NCI-H748 (cell line): ENCODE measurements around the gene NAT8L.

Experiments
- DNase-seq: peaks from one replicate; lab custom pipeline; 2025; ENCODE audit not compliant: unreplicated experiment; lab: John Stamatoyannopoulos, UW

The NAT8L gene

GRCh38 chr4:2090642-2091041 lies 31.5 kb downstream of the NAT8L start:
- no peak for DNase-seq

DNA sequence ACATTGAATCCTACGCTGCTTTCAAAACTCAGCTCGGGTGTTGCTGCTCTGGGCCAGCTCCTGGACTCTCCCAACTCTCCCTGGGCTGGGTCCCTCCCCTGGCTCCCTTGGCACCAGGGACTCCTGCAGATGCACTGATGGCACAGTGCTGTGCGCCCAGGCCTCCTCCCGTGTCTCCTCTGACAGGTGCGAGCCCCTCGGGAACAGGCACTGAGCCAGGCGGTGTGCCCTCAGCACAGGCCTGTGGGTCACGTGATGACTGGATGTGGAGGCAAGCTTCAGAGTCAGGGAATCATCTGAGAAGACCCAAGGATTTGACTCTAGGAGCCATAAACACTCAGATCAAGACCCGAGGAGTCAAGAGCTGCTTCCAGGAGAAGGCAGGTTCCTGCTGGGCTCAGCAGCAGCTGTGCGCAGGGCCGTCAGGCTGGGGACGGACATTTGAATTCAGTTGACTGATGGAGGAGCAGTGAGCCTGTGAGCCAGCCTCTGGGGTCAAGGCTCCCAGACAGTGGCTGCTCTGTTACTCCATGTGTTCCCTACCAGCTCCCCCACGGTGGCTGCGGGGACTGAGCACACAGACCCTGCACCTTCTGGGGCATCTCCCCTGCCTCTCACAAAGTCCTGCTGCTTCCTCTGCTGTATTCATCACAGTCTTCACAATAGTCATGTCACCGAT lies 33.0 kb downstream of the NAT8L start:
- no peak for DNase-seq

GRCh38 chr4:2092669-2093053 lies 33.5 kb downstream of the NAT8L start:
- DNase-seq = no peak

DNA sequence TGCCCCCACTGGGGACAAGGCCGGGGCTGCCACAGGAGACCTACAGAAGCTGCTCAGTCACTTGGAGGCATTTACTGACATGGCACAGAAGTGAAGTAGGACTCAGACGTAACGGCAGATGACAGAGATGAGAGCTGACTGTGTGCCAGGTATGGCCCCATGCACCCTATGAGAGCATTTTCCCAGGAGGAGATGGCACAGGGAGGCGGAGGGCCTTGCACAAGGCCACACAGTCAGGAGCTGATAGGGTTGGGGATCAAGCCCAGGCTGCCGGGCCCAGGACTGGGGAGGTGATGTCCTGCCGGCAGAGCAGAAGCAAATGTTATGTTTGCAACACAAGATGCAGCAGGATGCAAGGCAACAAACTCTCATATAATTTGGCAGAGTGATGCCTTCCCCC lies 34.1 kb downstream of the NAT8L start:
- no peak for DNase-seq

DNA sequence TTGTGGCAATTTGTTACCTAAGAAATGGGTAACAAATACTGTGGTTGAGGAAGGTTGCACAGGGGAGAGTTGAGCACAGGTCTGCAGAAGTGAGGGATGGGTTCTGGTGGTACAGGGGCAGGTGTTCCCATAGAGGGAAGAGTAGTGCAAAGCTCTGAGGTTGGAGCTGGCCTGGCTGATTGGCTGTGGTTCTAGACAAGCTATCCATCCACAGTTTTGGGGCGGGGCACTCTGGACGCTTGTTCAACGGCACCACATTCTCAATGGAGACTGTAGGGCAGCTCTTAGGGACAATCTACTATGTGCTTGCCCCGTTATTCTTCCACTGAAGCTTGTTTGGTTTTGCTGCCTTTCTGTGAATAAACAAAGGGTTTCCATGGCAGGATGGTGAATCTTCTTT lies 35.4 kb downstream of the NAT8L start:
- DNase-seq = no peak

DNA sequence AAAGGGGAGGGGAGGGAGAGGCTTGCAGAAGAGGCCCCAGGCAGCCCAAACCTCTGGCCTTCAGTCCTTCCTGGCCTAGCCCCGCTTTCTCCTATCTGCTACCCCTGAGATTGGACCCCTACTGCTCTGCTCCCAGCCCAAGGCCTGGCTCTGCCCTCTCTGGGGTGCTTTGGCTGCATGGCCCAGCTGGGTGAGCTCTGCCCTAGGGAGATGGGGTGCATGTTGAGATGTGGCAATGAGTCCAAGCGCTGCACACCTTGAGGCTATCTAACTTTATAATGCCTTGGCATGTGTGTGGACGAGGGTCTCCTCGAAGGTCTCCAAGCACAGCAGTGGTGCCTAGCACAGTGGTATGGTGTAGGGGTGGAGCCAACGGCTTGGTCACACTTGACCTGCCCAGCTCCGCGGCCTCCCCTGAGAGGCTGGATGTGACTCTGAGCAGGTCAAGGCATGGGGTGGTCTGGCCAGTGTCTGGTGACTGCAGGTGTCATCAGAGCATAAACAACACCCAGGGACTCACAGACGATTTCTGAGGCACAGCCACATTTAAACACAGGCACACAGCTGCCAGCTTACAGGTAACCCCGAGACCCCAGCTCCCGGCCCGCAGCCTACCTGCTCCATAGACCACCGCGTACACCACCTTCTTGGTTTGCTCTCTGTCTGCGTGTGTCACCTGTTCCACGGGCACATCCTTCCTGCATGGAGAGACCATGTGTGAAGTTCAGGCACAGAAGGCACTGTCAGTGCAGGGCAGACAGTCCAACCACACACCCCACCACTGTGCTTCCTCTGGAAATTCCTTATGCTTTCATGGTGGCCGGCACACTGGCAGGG lies 36.3 kb downstream of the NAT8L start:
- DNase-seq = no peak

- DNase-seq = no peak
These were observed 37.0 kb downstream of the NAT8L start for GRCh38 chr4:2096073-2096609.

GRCh38 chr4:2101346-2102044 lies 42.4 kb downstream of the NAT8L start:
- no peak for DNase-seq

GRCh38 chr4:2102045-2102883 lies 43.1 kb downstream of the NAT8L start:
- no peak for DNase-seq

- DNase-seq = no peak
These were observed 44.2 kb downstream of the NAT8L start for GRCh38 chr4:2103127-2103842.

- DNase-seq = no peak
These were observed 44.9 kb downstream of the NAT8L start for GRCh38 chr4:2103843-2104547.

DNA sequence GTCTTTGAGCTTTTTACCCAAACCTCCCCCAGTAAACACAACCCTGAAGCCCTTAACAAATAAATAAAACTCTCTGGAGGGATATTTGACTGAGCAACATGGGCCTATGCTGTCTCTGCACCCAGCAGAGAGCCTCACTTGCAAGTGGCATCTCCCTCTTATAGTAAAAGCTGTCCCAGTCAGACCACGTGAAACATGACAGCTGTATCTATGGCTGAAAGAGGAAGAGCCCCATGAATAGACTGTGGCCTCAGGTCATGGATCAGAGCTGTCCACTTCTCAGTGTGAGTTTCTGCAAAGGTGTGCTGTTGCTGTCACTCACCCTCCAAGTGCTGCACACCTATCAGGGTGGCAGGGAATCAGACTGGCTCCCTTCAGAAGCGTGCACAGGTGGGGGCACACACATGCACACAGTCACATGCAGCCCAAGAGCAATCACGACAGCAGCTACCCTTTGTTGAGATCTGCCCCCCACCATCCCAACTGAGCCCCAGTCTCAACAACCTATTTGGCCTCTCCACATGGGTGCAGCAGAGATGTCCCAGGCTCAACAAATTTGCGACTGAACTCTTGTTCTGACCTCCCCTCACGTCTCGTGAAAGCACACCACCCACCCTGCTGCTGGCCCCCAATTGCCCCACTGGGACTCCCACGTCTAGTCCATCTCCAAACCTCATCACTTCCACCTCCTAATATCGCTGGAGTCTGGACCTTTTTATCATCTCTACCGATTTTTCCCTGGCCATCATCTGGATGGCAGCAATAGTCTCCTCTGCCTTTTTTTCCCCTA lies 45.6 kb downstream of the NAT8L start:
- no peak for DNase-seq

GRCh38 chr4:2105559-2105958 lies 46.4 kb downstream of the NAT8L start:
- no peak for DNase-seq

DNA sequence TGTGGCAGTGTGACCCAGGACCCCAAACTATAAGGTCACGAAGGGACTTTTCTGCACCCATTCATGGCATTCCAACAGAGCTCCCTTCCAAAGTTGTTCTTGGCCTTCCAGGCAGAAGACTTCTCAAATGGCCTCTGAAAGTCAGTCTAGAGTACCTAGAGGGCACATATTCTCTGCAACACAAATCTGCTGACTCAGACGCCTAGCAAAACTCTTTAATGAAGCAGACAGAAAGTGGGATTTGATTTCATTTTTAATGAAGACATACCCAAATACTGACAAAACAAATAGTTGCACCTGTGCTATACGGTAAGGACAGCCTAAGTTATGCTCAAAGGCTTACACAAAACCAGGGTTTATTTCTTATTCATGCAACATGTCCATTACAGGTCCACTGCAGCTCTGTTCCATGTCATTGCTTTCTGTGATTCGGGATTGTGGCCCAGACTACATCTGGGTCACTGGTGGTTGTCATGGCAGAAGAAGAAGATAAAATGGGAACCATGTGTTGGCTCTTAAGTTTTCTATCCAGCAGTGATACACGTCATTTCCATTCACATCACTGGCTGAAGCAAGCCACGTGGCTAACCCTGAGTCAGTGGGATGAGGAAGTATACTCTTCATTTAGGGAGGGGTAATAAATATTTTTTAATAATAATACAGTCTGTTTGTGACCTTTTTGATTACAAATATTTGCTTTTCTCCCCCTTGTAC lies 57.7 kb downstream of the NAT8L start:
- no peak for DNase-seq
